GM12874 (cell line): ENCODE results near the gene BPIFB6.
A peak's percentile ranks its signal among the peaks of the same experiment; 100 is the strongest.

Experiments used
- TF ChIP-seq, protein P1 (sequence below): IDR thresholded peaks from 2 replicates; pipeline ENCODE4 v1.5.1; 2011; ENCODE audit warnings: low read depth, mild to moderate bottlenecking, control low read depth, low read length, moderate library complexity; ENCODE audit not compliant: insufficient read depth

The BPIFB6 gene

DNA sequence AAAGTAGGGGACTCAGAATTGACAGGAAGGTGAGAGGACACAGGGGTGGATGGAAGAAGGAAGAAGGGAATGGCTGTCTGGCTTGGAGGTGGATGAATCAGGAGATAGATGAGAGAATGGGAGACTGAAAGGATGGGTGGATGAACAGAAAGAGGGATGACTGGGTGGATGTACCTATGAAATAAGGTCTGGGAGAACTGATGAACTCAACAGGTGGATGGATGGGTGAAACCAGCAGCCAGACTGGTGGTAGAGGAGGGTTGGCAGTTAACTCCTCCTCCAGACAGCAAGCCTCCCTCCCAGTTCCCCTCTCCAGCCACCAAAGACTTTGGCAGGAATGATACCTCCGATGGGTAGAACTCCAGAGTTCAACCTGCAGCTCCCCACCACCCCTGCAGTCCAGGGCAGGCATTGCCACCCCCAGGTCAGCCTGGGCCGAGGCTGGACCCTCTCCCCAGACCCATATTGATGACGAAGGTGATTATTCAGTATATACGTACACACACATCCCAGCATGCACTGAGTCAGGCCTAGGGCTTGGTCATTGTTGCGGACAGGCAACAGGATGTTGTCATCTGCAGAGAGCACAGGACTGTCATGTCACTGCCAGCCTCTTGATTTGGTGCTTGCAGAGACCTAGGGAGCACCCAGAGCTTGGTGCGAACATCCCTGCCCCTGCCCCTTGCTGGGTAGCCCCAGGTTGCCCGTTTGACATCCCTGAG lies 29.2 kb upstream of the BPIFB6 start:
- TF ChIP-seq, protein P1, sequence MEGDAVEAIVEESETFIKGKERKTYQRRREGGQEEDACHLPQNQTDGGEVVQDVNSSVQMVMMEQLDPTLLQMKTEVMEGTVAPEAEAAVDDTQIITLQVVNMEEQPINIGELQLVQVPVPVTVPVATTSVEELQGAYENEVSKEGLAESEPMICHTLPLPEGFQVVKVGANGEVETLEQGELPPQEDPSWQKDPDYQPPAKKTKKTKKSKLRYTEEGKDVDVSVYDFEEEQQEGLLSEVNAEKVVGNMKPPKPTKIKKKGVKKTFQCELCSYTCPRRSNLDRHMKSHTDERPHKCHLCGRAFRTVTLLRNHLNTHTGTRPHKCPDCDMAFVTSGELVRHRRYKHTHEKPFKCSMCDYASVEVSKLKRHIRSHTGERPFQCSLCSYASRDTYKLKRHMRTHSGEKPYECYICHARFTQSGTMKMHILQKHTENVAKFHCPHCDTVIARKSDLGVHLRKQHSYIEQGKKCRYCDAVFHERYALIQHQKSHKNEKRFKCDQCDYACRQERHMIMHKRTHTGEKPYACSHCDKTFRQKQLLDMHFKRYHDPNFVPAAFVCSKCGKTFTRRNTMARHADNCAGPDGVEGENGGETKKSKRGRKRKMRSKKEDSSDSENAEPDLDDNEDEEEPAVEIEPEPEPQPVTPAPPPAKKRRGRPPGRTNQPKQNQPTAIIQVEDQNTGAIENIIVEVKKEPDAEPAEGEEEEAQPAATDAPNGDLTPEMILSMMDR, result no peak

- TF ChIP-seq, protein P1, result no peak
Observed at GRCh38 chr20:33004141-33004751, 27.2 kb upstream of the BPIFB6 start, which contains the start of gene SUN5. TSS of gene SUN5 (minus strand) at chr20:33004433. CDS start at chr20:33004340, 93 bp downstream.

- TF ChIP-seq, protein P1, result peak; percentile 44; the same call in 1 of the 2 replicates
Observed at GRCh38 chr20:33005132-33005566, 26.3 kb upstream of the BPIFB6 start.

GRCh38 chr20:33005908-33006775 lies 25.3 kb upstream of the BPIFB6 start:
- TF ChIP-seq, protein P1, result no peak

DNA sequence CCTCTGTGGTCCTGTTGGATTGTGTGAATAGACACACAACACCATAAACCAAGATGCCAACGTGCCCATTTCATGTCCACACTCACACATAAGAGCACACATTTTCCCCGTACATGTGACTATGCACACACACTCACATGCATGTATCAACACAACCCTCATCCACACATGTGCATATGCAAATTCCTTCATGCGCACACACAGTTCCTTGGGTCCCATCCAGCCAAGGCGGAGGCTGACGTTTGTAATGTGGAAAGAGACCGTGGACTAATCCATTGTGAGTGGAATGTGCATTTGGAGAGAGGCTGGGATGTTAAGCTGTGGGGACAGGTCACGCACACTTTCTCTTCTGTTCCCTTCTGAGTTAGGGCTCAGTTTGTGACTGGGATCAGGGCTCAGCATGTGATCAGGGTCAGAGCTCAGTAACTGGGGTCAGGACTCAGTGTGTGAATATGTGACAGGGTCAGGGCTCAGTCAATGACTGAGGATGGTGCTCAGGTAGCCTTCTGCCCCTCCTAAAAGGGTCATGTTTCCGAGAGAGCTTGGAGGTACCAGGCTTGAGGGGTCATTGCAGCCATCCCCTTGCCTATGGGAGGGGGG lies 24.6 kb upstream of the BPIFB6 start:
- TF ChIP-seq, protein P1, result no peak

DNA sequence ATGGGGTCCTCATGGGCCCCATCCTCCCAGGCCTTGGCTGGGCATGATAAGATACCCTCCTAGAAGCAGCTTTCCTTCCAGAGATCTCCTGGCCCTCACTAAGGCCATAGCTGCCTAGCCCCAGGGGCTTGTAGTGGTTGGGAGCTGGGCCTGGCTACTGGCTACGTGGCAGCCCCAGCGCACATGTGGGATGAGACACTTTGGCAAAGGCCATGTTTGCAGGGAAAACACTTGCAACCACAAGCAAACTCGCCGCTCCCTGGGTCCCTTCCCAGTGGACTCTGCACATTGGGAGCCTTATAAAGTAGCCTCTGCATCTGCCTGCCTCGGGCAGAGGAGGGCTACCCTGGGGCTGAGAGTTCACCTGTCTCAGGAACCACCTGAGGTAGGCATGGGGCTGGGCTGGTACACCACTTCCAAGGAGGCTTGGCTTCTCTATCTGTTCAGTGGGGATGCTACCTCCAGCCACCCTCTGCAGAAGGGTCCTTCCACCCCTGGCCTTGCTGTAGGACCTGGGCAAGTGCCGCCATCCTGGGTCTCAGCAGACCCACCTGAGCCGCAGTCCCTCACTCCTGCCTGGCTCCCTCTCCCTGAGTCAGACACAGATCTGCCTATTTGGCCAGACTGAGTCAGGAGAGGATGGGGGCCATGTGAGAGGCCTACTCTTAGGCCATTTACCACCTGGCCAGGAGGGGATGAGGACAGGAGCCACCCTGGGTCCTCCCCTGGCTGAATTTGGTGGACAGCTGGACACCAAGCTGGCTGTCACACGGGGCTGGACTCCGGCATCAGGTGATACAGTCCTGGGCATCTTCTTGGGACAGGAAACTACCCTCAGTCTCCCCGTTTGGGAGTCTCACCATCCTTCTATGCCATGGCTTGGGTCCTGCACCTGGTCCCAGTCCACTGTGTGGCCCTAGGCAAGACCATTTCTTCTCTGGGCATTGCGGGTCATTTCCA lies 23.8 kb upstream of the BPIFB6 start, which contains the start of gene BPIFB2:
BPIFB2 (plus strand) TSS at position 329 of the 960 bp plus-strand sequence. CDS start 871 bp downstream, outside the sequence.
- TF ChIP-seq, protein P1, result no peak
